ENCODE results near the gene RAB1B.

GRCh38 chr11:66261578-66261977 lies 6.9 kb upstream of the RAB1B start:
- TF ChIP-seq EZH2 (IDR thresholded peaks at IDR 0.05; ENCODE audit: insufficient read depth, poor library complexity, severe bottlenecking) (no peak), EZH2phosphoT487 (IDR thresholded peaks at IDR 0.05; ENCODE audit: insufficient read depth, low read depth) (no peak)

All from GM23248 (cell line).